Endothelial cell of umbilical vein (primary cell): Measurements from ENCODE around the gene KRT32. TPM values are rescaled to one million over a fixed set of nuclear protein-coding genes. Genes with fewer than 3 reads are reported as not detected.

ENCODE experiments used
- BruUV-seq: library from RNA; stranded (reverse); fragments of 400-500 nt; replicated peaks from 2 replicates; lab custom pipeline; 2021; lab: Mats Ljungman, UMichigan
- CTCF ChIA-PET: fragments of 300-600, 350-600 bp; sonication (Branson Sonifier 250); formaldehyde crosslinking; loops from one replicate; lab custom pipeline; 2021; ENCODE audit warnings: antibody characterized with exemption, inconsistent platforms; lab: Charles Lee
- POLR2A ChIA-PET: fragments of 300-600, 350-600 bp; sonication (Branson Sonifier 250); formaldehyde crosslinking; loops from one replicate; lab custom pipeline; 2021; ENCODE audit warnings: antibody characterized with exemption, inconsistent platforms; lab: Charles Lee
- DNase-seq: peaks from one replicate; pipeline ENCODE4 v3.0.0-alpha.2; 2011; ENCODE audit warnings: low read depth, low spot score
- FAIRE-seq: peaks from 2 replicates; lab custom pipeline; 2011; peaks lifted over from hg19 to GRCh38; lab: Jason Lieb, UNC
- H2AFZ ChIP-seq: 2 replicates; pipeline ENCODE4 v1.6.0; 2012; ENCODE audit warnings: low read depth, low read length, control low read depth, inconsistent platforms
- H3K27ac ChIP-seq: 2 replicates; pipeline ENCODE4 v1.5.1; 2011; ENCODE audit warnings: low read depth, mild to moderate bottlenecking, control low read depth, low read length, moderate library complexity; ENCODE audit not compliant: insufficient read depth
- H3K27me3 ChIP-seq, 2 experiments: 2 replicates each; pipeline versions ENCODE4 v1.6.0 to v1.6.1; 2011; ENCODE audit warnings: low read length in 2 of 2, mixed read lengths in 1 of 2; ENCODE audit not compliant: control insufficient read depth in 2 of 2, insufficient read depth in 2 of 2
- H3K36me3 ChIP-seq, 2 experiments: 2 replicates in 1 of 2; 3 replicates in 1 of 2; pipeline ENCODE4 v1.5.1; 2011; ENCODE audit warnings: low read length in 2 of 2, mild to moderate bottlenecking in 1 of 2, moderate library complexity in 1 of 2; ENCODE audit not compliant: control insufficient read depth in 2 of 2, insufficient read depth in 2 of 2; ENCODE audit errors: extremely low read depth in 1 of 2
- H3K4me1 ChIP-seq: 3 replicates; pipeline ENCODE4 v1.5.1; 2011; ENCODE audit warnings: mild to moderate bottlenecking, low read length; ENCODE audit not compliant: control insufficient read depth, insufficient read depth; ENCODE audit errors: extremely low read depth
- H3K4me2 ChIP-seq: 2 replicates; pipeline ENCODE4 v1.6.1; 2011; ENCODE audit warnings: low read length, control low read depth, mixed read lengths; ENCODE audit not compliant: insufficient read depth
- H3K4me3 ChIP-seq, 3 experiments: fragments of 200-600 bp in 1 of 3; sonication (generic), shearing (Covaris generic) in 1 of 3; replicated peaks in 1 of 3; 2 replicates each; pipeline ENCODE4 v1.5.1; 2011 to 2016; ENCODE audit warnings: control low read depth in 3 of 3, low read length in 3 of 3, mild to moderate bottlenecking in 2 of 3, inconsistent platforms in 1 of 3, low read depth in 1 of 3, moderate library complexity in 1 of 3; ENCODE audit not compliant: insufficient read depth in 1 of 3
- H3K79me2 ChIP-seq: 2 replicates; pipeline ENCODE4 v1.6.0; 2012; ENCODE audit warnings: low read length, inconsistent platforms; ENCODE audit not compliant: control insufficient read depth, insufficient read depth
- H3K9ac ChIP-seq: replicated peaks from 2 replicates; pipeline ENCODE3; 2011; ENCODE audit warnings: low read length, control low read depth; ENCODE audit not compliant: insufficient read depth; ENCODE audit errors: extremely low read depth
- H3K9me1 ChIP-seq: replicated peaks from 3 replicates; pipeline ENCODE4 v1.6.0; 2011; ENCODE audit warnings: mild to moderate bottlenecking, low read length; ENCODE audit not compliant: control insufficient read depth, insufficient read depth; ENCODE audit errors: extremely low read depth
- H3K9me3 ChIP-seq: replicated peaks from 2 replicates; pipeline ENCODE4 v1.5.1; 2012; ENCODE audit warnings: low read length, inconsistent platforms; ENCODE audit not compliant: control insufficient read depth, insufficient read depth
- H4K20me1 ChIP-seq: replicated peaks from 2 replicates; pipeline ENCODE3; 2011; ENCODE audit warnings: mild to moderate bottlenecking, low read length; ENCODE audit not compliant: control insufficient read depth, insufficient read depth; ENCODE audit errors: extremely low read depth
- CTCF ChIP-seq, 2 donors: IDR thresholded peaks; 1 replicate in 1 of 2; 2 replicates in 1 of 2; pipeline ENCODE4 v1.5.1; 2011; ENCODE audit warnings: low read length in 2 of 2, mild to moderate bottlenecking in 2 of 2, moderate library complexity in 2 of 2, control low read depth in 1 of 2, inconsistent platforms in 1 of 2, low read depth in 1 of 2; ENCODE audit not compliant: insufficient read depth in 1 of 2; ENCODE audit errors: extremely low read depth in 1 of 2
- EZH2 ChIP-seq: IDR thresholded peaks from 2 replicates; pipeline ENCODE4 v1.6.1; 2012; ENCODE audit warnings: borderline replicate concordance, low read depth, mild to moderate bottlenecking, moderate library complexity, low read length, inconsistent platforms; ENCODE audit not compliant: severe bottlenecking
- FOS ChIP-seq: IDR thresholded peaks from 2 replicates; pipeline ENCODE4 v1.6.1; 2011; ENCODE audit warnings: mild to moderate bottlenecking, low read length, moderate library complexity, borderline replicate concordance; ENCODE audit not compliant: insufficient read depth
- GATA2 ChIP-seq: IDR thresholded peaks from 2 replicates; pipeline ENCODE4 v1.7.0; 2011; ENCODE audit warnings: low read depth, mild to moderate bottlenecking, moderate library complexity, mixed read lengths, low read length; ENCODE audit not compliant: insufficient read length, insufficient read depth
- MAX ChIP-seq: IDR thresholded peaks from 2 replicates; pipeline ENCODE4 v1.6.1; 2011; ENCODE audit not compliant: insufficient read depth, insufficient read length
- POLR2AphosphoS5 ChIP-seq: IDR thresholded peaks from 2 replicates; pipeline ENCODE4 v1.6.1; 2012; ENCODE audit warnings: low read depth, mild to moderate bottlenecking, control low read depth, low read length, moderate library complexity; ENCODE audit not compliant: insufficient read depth
- dilution Hi-C: fragments of 300-500 bp; cut with MboI; formaldehyde crosslinking; loops from one replicate; pipeline ENCODE4 v1.15.0; 2019; ENCODE audit warnings: low sequenced_read_pairs; ENCODE audit not compliant: extremely low pct_ligation_motif_present
- intact Hi-C: fragments of 100-400 bp; cut with micrococcal nuclease; formaldehyde crosslinking; loops from one replicate; pipeline ENCODE4 v1.10.0; 2022
- polyA plus RNA-seq, 4 experiments: library from polyadenylated mRNA; depleted of rRNA in 3 of 4; stranded (reverse) in 3 of 4; unstranded in 1 of 4; fragments of >200 nt; gene quantifications; 2 replicates each; pipeline versions ENCODE4 v1.2.1 to v1.2.3, GENCODE V29; 2011 to 2012; ENCODE audit warnings: missing spikeins in 1 of 4
- total RNA-seq: library from RNA; stranded (reverse); gene quantifications from 2 replicates; pipeline ENCODE4 v1.2.3, GENCODE V29; 2021

Gene KRT32
- total and polyA plus RNA-seq, 2 donors (not counting 3 experiments of a cell fraction or from before 2014, with no cell fraction given) = not detected

- Histone ChIP-seq H3K4me3 (no peak overlapping the region), H3K27ac (no peak overlapping the region), H3K27me3 (peaks cover 3 to 5% of the 10 kb centered on the region in 2 experiments), H3K79me2 (no peaks in the 10 kb centered on the region), H3K36me3 (no peaks in the 10 kb centered on the region), H4K20me1 (no peaks in the 10 kb centered on the region), H3K9me3 (no peaks in the 10 kb centered on the region), H3K9me1 (no peaks in the 10 kb centered on the region), H2AFZ (no peak overlapping the region), H3K4me1 (no peaks in the 10 kb centered on the region), H3K4me2 (no peak overlapping the region), H3K9ac (no peak overlapping the region)
- no peak for DNase-seq
- dilution Hi-C loops (no loop called here), intact Hi-C loops (loop anchor here (10.0 kb wide), 1 partner anchor 52 kb away; the partner anchor contains the start of gene KRT37)
- ChIA-PET POLR2A (no interaction called here), CTCF (interaction anchor here (0.9 to 1.2 kb wide), 2 partner anchors 10 to 186 kb away, joined by 4 to 6 read pairs; no protein-coding TSS in a partner anchor)
- TF ChIP-seq EZH2 (no peak), CTCF (IDR thresholded peaks at IDR 0.05; ENCODE audit: extremely low read depth in 1 of 2, insufficient read depth in 1 of 2, low read depth in 1 of 2, low read length in 2 of 2) (no peak), FOS (no peak), MAX (no peak), POLR2AphosphoS5 (no peak), GATA2 (no peak)
- FAIRE-seq = no peak
- BruUV-seq = no TSS peak
These were observed 10.0 kb upstream of the KRT32 start for GRCh38 chr17:41476866-41477815.
